GM19328 (cell line): ENCODE measurements around the gene UGT2B15.
"Not testable (repeated sequence)": the region's sequence is repeated elsewhere in the genome, so short reads cannot be mapped to it uniquely, and the experiment has no call there.

ENCODE experiments used
- ATAC-seq: cut with Tn5 transposase; IDR thresholded peaks from one replicate; pipeline ENCODE4 v1.9.1; 2021; ENCODE audit warnings: mild to moderate bottlenecking, moderate library complexity; ENCODE audit not compliant: unreplicated experiment

UGT2B15 gene

DNA sequence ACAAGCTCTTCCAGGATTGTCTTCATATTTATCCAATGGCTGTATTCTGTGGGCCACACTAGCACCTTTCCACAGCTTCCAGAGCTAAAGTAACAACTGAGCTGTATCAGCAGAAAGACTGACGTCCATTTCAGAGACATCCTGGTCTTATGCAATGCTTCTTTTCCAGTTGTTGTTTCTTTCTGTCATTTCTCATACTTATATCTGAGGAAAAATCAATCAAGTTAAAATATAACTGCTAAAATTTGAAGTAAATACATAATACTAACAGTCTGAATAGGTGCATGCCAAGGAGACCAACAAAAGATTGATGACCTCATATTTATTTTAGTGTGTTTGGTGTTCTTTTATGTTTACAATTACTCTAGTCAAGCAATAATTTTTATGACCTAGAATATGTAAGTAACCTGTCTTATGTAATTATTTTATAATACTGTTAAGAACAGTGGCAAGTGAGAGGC, at the start of gene UGT2B15:
Gene UGT2B15 (minus strand): TSS at position 174 of the 461 bp plus-strand sequence. CDS start 34 bp downstream, at position 140.
- ATAC-seq: not testable (repeated sequence)

DNA sequence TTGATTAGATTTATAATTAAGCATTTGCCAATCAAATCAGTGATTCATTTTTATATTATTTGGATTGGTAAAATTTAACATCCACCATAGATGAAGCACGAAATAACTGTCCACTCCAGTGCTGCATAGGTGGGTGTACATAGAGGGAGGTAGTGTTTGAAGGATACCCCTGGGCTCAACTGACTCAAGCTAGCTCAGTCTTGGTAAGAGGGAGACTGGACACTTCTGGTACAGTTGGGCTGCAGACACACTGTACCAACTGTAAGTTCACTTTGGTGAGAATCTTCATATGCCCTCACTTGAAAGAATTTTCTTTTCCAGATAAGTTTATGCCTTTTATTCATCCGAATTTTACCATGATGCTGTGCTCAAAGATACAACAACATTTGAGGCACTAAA, 48.6 kb upstream of the UGT2B15 start:
- no peak for ATAC-seq

DNA sequence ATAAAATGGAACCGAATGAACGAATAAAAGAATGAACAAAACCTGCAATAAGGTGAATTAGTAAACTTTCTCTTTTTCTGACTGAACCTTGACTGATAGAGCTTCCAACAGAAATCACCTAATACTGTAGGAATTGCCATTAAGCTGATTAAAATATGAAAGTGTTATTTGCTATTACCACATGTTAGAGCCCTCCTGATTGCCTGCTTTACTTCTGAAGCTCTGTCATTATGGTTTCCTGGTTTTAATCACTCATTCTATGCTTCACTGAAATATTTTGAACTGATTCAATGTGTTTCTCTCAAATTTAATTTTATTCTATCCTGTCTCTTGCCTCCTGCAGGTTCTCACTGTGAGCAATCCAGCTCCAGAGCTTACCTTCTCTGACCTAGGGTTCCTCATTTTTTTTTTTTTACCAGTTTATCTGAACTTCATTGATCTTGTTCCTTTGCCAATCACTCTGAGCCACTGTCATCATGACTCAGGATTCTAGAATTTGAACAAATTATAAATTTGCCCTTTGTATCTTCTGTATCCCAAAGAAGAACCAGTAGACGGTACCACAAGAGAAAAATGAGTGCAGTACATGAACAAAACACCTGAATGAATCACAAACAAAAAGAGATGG, 48.1 kb upstream of the UGT2B15 start:
- no peak for ATAC-seq

DNA sequence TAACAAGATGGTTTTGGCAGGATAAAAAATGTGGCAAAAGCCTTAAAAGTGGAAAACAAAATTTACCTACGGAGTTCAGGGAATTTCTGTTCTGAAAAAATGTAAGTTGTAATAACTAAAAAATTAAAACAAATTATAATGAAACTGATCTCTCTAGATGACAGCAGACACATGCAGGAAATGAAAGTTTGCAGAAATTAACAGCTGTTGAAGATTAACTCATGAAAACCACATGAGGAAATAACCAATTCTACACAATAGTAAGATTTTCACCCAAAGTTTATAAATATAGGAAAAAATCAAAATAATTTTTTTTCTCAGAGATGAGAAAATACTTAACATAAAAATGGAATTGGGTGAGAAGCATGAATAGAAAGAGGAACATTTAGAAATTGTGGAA, 47.5 kb upstream of the UGT2B15 start:
- ATAC-seq: no peak

DNA sequence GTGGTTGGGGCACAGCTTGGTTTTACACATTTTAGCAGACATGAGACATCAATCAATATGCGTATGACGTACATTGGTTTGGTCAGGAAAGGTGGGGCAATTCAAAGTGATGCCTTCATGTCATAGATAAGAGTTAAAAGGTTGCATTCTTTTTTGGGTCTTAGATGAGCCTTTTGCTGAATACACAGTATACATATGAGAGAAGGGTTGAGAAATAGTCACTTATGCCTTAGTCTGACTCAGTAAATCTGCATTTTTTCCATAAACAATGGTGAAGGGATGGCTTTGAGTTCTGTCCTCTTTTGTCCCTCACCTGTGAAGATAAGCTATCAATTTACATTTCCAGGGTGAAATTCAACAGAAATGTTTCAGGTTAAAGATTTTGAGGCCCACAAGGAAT, 43.9 kb upstream of the UGT2B15 start:
- ATAC-seq: no peak

DNA sequence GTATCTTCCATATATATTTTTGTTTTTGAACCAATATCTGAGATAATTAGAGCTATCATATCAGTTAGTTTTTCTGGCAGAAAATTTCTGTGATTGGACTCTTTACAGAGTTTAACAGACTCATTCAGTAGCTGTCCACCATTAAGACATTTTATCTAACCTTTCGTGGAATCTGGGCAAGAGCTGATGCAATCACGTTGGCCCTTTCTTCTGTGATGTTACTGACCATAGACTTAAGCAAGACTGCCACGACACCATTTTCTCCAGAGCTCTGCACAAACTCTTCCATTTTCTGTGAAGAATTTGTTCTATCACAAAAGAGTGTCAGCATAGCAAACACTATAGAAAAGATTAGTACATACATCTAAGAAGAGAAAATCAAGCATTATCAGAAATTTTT, 41.8 kb upstream of the UGT2B15 start:
- no peak for ATAC-seq

DNA sequence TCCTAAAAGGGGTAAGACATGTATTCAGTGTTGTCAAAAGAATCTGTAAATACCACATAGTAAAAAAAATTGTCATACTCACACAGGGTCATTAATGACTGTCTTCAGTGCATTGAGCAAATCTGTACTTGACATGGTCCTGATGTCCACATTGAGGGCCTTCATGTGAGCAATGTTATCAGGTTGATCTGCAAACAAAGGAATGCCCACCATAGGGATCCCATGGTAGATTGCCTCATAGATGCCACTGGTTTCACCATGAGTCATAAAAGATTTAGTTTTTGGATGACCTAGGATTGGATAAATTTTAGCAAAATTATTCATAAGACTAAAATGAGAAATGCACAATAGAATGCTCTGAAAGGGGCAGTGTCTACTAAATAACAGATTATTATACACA, 38.1 kb upstream of the UGT2B15 start:
- ATAC-seq: no peak

DNA sequence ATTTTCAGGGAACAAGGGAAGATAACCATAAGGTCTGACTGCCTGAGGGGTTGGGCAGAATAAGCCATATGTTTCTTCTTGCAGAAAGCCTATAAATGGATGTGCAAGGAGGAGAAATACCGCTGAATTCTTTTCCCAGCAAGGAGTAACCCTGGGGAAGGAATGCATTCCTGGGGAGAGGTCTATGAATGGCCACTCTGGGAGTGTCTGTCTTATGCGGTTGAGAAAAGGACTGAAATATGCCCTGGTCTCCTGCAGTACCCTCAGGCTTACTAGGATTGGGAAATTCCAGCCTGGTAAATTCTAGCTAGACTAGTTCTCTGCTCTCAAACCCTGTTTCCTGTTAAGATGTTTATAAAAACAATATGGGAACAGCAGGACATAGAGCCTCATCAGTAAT, 32.7 kb upstream of the UGT2B15 start:
- ATAC-seq: not testable (repeated sequence)

DNA sequence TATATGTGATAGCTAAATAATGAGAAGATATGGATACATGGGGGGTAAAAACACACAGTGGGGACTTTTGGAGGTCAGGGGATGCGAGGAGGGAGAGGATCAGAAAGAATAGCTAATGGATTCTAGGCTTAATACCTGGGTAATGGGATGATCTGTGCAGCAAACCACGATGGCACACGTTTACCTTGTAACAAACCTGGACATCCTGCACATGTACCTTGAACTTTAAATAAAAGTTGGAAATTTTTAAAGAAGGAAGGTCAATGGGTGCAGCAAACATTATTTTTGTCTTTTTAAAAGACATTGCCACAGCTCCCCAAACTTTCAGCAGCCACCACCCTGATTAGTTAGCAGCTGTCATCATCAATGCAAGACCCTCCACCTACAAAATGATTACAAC, 29.7 kb upstream of the UGT2B15 start:
- no peak for ATAC-seq

DNA sequence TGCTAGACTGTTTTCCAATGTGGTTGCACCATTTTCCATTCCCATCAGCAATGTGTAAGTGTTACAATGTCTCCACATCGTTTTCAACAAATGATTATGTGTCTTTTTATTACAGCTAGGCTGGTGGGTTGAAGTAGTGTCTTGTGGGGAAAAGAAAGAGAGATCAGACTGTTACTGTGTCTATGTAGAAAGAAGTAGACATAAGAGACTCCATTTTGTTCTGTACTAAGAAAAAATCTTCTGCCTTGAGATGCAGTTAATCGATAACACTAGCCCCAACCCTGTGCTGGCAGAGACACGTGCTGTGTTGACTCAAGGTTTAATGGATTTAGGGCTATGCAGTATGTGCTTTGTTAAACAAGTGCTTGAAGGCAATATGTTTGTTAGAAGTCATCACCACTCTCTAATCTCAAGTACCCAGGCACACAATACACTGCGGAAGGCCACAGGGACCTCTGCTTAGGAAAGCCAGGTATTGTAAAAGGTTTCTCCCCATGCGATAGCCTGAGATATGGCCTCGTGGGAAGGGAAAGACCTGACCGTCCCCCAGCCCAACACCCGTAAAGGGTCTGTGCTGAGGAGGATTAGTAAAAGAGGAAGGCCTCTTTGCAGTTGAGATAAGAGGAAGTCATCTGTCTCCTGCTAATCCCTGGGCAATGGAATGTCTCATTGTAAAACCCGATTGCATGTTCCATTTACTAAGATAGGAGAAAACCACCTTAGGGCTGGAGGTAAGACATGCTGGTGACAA, 23.0 kb upstream of the UGT2B15 start:
- ATAC-seq: no peak

DNA sequence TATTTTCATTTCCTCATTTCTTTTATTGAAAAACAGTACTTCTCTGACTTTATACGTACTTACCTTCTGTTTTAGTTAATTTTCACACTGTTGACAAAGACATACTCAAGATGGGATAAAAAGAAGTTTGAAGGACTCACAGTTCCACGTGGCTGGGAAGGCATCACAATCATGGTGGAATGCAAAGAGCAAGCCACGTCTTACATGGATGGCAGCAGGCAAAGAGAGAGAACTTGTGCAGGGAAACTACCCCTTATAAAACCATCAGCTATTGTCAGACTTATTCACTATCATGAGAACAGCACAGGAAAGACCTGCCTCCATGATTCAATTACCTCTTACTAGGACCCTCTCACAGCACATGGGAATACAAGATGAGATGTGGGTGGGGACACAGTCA, 20.7 kb upstream of the UGT2B15 start:
- no peak for ATAC-seq

DNA sequence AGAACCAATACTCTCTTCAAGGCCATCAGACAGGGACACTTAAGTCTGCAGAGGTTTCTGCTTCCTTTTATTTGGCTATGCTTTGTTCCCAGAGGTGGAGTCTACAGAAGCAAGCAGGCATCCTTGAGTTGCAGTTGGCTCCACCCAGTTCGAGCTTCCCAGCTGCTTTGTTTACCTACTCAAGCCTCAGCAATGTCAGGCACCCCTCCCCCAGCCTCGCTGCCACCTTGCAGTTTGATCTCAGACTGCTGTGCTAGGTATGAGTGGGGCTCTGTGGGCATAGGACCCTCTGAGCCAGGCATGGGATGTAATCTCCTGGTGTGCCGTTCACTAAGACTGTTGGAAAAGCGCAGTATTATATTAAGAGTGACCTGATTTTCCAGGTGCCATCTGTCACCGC, 12.6 kb upstream of the UGT2B15 start:
- no peak for ATAC-seq

DNA sequence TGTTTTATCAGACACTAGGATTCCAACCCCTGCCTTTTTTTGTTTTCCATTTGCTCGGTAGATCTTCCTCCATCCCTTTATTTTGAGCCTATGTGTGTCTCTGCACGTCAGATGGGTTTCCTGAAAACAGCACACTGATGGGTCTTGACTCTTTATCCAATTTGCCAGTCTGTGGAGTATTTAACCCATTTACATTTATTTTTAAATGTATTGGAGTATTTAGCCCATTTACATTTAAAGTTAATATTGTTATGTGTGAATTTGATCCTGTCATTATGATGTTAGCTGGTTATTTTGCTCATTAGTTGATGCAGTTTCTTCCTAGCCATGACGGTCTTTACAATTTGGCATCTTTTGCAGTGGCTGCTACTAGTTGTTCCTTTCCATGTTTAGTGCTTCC, 10.8 kb upstream of the UGT2B15 start:
- not testable (repeated sequence) for ATAC-seq

DNA sequence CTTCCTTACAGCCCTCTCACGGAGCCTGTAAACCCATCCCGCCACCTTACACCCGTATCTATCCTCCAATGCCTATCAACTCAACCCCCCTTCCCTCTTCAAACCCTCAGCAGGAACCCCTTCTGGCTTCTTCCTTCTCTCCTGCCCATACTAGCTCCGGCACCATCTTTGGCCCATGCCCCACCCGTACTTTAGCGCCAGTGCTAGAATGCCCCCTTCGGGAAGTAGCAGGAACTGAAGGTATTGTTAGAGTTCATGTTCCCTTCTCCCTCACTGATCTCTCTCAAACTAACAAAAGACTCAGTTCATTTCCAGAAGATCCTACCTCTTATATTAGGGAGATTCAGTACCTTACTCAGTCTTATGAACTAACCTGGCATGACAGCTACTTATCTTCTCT, 2.7 kb upstream of the UGT2B15 start:
- ATAC-seq: no peak

DNA sequence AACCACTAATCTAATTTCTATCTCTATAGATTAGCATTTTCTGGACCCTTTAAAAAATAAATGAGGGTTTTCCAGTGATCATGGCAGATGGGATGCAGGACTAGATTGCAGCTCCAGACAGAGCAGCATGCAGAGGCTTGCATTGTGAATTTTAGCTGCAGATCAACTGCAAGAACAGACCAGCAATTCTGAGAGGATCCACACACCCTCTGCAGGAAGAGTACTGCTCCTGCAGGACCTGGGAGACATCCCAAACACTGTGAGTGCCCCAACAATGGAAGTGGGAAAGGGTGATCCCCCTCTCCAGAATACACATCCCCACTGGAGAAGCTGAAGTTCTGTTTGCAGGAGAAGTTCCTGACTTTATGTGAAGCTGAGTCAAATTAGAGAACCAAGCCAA, 765 bp upstream of the UGT2B15 start:
- ATAC-seq: not testable (repeated sequence)

DNA sequence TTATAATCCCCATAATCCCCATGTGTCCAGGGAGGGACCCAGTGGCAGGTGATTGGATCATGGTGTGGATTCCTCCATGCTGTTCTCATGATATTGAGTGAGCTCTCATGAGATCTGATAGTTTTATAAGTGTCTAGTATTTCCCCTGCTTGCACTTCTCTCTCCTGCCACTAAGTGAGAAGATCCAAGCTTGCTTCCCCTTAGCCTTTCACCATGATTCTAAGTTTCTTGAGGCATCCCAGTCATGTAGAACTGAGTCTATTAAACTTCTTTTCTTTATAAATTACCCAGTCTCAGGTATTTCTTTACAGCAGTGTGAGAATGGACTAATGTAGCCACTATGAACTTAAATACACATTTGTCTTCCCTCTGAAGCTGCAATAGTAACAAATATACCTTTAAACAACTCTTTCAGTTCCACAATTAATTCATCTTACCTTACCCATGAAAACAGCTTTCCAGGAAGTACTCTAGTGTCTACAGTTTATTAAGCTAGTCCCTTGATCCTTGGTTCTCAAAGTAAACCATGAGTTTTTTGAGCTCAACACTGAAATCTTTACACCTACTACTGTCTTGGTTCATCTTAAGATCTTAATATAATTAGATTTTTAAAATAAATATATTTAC, 1.8 kb downstream of the UGT2B15 start:
- ATAC-seq: not testable (repeated sequence)

DNA sequence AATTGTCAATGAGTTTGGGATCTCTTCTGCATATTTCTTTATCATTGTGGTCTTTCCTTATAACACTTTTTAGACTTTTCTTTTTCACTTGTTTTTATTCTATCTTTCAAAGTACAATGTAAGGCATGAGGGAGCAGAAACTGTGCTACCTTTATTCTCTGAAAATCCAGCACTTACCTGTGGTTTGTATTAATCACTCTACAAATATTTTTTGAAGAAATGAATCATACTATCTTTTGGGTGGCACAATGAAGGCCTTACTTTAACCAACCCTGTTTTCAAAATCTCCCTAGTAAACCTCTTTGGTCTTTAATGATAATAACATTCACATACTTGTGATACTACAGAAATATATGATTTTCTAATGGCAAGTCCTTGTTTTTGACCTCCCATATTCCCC, 2.9 kb downstream of the UGT2B15 start:
- ATAC-seq: not testable (repeated sequence)

DNA sequence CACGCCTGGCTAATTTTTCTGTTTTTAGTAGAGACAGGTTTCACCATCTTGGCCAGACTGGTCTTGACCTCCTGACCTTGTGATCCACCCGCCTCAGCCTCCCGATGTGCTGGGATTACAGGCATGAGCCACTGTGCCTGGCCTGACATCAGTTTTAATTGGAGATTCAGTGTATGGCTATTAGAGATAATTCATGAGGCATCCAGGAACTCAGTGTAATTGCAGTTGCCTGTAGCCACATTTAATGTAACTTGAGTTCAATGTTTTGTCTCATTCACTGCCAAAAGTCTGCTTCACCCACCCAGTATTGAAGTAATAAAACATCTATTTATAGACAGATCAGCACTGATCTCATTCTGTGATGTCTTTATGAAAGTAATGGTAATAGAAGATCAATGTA, 5.7 kb downstream of the UGT2B15 start:
- ATAC-seq: not testable (repeated sequence)

DNA sequence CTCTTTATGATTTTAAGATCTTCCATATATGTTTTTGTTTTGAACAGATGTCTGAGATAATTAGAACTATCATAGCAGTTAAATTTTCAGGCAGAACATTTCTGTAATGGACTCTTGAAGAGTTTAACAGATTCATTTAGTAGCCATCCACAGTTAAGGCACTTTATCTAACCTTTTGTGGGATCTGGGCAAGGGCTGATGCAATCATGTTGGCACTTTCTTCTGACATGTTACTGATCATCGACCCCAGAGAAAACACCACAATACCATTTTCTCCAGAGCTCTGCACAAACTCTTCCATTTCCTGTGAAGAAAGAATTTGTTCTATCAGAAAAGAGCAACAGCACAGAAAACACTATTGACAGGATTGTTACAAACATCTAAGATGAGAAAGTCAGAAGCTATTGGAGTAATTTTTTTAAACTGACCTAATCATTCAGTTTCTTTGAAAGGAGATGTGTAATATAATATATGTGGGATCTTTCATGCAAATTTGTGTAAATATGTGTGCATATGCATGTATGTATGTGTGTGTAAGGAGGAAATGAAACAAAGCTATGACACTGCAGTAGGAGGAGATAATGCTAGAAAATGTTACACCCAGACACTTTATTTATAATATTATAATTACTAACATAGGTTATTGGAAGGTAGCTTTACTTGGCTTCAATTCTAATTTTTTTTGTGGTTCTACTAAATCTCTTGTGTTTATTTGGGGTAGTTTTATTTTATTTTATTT, 7.4 kb downstream of the UGT2B15 start:
- not testable (repeated sequence) for ATAC-seq

DNA sequence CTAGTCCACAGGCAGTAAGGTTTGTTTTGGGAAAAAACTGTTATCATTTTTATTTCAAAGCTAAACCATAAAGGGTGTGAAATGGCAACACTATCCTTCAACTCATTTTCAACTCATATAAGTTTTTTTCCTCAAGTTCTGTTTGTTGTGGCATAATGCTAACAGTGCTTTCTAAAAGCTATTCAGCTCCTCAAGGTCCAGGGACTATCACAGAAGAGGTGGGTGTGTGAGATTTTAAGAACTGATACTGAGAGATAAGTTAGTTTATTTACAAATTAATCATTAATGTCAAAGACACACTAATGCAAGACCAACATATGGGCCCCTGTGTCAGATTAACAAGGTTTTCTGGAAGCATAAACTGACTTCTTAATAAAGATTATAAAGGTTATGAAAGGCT, 11.8 kb downstream of the UGT2B15 start:
- ATAC-seq: no peak

DNA sequence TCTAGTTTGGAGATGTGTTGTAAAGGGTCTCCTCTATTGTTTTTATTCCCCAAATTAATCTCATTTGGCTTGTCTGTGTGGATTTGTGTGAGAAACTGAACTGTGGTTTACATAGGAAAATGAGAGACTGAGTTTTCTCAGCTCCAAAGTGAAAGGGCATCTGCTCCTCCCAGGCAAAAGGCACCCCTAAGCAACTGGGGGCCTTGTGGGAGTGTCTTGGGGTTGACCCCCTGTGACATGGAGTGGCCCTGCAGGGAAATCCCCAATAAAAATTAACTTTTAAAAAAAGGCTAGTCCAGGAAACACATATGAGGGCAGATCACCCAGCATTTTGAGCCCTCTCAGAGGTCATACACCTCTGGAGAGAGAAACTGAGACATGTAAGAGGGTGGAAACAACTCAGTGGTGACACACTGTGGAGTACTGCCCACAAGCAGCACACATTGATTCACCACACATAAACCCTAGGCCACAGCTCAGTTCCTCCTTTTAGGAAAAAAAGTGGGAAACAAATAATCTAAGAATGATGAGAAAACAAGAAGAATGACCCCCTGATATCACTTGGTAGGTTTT, 13.3 kb downstream of the UGT2B15 start:
- ATAC-seq: peak; percentile 54
